HG02885 (cell line): ENCODE data around the gene FAM219B.

Experiments used
- ATAC-seq: cut with Tn5 transposase; IDR thresholded peaks from one replicate; pipeline ENCODE4 v1.9.1; 2021; ENCODE audit warnings: mild to moderate bottlenecking; ENCODE audit not compliant: unreplicated experiment, poor library complexity

Gene FAM219B

DNA sequence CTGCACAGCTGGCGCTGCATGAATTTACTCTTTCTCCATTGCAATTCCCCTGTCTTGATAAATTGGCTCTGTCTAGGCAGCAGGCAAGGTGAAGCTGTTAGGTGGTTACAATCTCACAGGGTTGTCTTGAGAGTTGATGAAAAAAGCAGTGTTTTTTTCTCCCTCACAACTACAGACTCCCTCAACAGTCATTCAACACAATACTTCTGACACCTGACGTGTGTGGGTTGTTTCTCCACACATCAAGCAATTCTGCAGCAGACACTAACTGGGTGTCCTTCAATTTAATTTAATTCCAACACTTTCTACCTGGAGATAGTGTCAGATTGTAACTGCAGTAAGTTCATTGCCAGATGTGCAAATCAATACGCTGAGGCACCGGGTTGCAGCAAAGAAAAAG is 28.4 kb downstream of the FAM219B start:
- ATAC-seq, result no peak

GRCh38 chr15:74873756-74874424 is 32.8 kb downstream of the FAM219B start:
- ATAC-seq, result no peak

DNA sequence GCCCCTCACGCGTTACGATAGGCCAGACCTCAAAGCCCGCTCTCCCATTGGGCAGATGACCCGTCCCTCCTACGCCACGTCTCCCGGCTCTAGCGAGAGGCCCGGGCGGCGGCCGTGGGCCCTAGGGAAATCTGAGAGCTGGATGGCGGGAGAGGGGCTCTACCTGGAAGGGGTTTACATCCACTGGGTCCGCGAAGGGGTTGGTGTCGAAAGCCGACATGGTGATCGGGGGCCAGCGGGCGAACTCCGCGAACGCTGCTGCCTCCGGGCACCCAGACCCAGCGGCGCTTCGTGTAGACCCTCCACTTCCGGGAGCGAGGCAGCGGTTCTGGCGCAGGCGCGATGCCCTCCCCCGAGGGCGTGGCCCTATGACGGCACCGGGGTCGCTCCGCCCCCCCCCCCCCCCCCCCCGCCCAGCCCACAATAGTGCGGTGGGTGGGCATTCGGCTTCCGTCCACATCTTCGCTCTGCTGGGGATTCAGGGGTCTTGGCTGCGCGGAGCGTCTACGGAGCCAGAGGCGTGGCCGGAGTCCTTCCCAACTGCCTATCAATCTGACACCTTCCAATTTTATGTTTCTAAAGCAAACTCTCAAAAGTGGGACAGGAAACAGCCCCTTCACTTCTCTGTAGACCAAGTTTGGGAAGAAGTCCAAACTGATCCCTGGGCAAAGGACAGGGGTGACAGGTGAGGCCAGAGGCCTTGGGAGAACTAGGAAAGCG is 33.5 kb downstream of the FAM219B start, which contains the start of gene SCAMP2:
TSS of gene SCAMP2 (minus strand) at position 330 of the 720 bp plus-strand sequence. CDS start at position 220, 110 bp downstream.
- ATAC-seq, result peak; percentile 80

DNA sequence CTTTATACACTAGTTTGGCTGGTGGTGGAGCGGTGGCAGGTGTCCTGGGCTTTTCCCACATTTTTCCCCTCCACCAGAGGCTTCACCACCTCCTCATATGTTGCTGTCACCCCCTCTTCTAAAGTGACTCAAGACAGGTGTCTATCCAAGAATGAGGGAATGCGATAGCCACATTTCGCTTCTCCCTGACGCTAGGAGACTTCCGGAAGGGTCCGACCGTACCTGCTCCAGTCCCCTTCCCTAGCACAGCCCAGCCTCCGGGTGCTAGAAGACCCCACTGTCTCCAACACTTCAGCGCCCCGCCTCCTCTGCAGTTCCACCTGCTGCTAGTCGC is 34.0 kb downstream of the FAM219B start:
- no peak for ATAC-seq

DNA sequence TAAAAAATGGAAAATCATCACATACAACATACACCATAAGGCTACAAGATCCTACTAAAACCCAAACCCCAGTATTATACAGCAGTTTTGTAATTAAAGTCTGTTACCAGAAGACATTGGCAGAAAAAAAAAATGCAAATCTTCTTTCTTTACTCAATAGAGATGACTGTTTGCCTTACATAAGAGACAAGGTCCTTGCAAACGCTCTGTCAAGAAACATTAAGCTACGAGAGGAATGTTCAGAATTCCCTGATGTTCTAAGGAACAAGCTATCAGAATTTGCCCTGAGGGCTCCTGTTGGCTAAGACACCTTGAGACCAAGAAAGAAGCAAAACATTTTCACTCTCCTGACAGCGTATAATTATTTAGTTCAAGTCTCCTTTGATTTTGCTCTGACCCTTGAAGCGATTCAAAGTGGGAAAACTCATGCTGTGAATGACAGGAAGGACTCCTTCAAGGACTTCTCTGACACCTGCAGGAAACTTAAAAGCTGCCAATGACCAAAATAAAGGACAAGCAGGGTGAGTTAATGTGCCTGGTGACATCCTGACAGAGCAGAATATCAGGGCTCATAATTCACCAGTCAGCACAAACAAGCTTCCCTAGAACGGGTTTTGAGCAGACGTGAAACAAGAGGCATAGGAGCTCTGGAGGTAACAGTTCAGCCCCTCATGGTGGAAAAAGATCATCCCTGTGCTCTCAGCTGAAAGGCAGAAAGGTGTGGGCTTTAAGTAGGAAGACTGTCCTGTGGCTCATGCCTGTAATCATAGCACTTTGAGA is 36.0 kb downstream of the FAM219B start:
- peak; percentile 4 for ATAC-seq

DNA sequence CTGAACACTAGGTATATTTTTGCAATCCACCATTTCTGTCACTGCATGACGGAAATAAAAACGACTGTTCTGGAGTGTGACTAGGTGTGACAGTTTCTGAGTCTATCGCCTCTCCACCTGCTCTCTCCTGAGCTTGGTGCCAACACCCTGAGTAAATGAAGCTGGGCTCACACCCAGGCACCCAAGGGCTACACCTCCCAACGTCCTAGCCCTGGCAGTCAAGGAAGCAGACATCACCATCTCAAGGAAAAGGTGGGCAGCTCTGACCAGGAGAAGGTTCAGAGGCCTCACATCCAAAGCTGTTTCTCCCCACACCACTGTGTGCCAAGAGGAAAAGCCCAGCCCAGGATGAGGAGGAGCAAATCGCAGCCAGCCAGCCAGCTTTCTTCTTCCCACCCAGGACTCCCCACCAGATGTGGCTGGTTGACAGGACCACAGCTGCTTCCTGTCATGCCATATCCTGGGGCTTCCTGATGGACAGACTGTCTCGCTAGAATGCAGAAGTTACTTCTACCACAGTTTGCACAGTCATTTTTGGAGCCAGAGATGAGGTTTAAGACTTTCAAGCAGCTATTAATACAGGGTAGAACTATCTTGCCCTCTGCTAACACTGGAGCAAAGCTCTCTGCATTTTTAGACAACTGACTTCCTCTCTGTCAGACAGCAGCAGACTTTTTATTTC is 36.8 kb downstream of the FAM219B start:
- ATAC-seq, result peak; percentile 56

- ATAC-seq, result peak; percentile 1
These were observed 37.3 kb downstream of the FAM219B start for GRCh38 chr15:74869372-74869725.

- ATAC-seq, result no peak
These were observed 38.6 kb downstream of the FAM219B start for GRCh38 chr15:74868059-74868458.

GRCh38 chr15:74867466-74868038 is 39.1 kb downstream of the FAM219B start:
- ATAC-seq, result no peak

GRCh38 chr15:74866090-74866489 is 40.6 kb downstream of the FAM219B start:
- ATAC-seq, result no peak

DNA sequence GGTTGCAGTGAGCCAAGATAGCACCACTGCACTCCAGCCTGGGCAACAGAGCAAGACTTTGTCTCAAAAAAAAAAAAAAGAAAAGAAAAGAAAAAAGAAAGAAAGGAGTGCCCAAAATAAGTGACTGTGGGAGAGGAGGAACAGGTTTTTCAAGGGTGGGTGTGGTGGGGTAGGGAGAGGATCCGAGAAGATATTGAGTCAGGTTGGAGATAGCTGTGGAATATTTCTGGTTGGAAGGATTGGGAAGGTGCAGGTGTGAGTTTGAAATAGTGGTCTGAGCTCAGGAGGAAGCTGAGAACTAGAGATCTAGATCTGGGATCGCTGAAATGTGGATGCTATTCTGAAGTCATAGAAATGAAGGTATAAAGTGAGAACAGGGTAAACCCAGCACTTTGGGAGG is 41.3 kb downstream of the FAM219B start:
- ATAC-seq, result no peak

- ATAC-seq, result no peak
These were observed 42.4 kb downstream of the FAM219B start for GRCh38 chr15:74864296-74864695.

DNA sequence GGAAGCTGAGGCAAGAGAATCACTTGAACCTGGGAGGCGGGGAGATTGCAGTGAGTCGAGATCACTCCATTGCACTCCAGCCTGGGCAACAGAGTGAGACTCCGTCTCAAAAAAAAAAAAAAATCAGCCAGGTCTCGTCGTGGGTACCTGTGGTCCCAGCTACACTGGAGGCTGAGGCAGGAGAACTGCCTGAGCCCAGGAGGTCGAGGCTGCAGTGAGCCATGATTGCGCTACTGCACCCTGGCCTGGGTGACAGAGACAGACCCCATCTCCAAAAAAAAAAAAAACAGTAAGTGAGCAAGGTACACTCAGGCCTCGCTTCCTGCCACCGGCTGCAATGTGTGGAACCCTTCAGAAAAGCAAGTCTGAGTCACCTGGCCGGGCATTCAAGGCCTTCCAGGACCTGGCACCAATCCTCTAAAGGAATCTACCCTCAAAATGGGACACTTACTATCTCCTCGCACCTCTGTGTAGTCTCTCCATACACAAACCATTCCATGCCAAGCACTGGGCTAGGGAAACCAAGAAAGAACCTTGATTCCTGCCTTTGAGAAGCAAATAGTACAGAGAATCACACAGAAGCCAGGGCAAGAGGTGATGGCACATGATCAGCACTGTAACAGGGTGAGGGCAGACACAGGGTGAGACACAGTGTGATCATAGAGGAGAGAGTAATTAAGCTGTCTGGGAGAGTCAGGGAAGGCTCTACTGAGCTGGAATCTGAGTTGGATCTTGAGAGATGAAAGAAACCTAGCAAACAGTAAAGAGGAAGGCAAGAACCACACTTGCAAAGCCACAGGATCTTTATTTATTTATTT is 43.2 kb downstream of the FAM219B start:
- ATAC-seq, result no peak

- ATAC-seq, result no peak
These were observed 48.3 kb downstream of the FAM219B start for GRCh38 chr15:74858369-74858740.

GRCh38 chr15:74857671-74858368 is 48.8 kb downstream of the FAM219B start:
- peak; percentile 32 for ATAC-seq

- peak; percentile 62 for ATAC-seq
These were observed 49.5 kb downstream of the FAM219B start for GRCh38 chr15:74857082-74857655.

GRCh38 chr15:74856537-74856936 is 50.1 kb downstream of the FAM219B start:
- ATAC-seq, result no peak

DNA sequence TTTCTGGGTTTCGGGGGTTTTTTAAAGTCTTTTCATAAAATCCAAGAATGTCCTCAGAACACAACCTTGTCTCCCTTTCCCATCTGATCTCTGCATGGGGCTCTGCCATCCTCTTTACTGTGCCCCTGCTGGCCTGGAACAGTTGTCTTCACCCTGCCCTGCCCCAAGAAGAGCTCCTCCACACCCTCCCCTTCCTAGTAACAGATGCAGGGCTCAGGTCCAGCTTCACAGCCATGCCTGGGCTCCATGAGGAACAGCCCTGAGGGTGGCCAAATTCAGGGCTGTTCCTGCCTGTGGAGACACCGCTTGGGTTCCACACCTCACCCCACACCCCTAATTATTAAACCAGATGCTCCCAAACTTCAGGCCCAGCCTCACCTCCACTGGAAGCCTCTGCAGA is 50.8 kb downstream of the FAM219B start:
- ATAC-seq, result no peak
